HuH-7 (cell line): Measurements from ENCODE around the gene KCP.
"Not testable (repeated sequence)": the region's sequence is repeated elsewhere in the genome, so short reads cannot be mapped to it uniquely, and the experiment has no call there.

Source experiments
- DNase-seq: peaks from one replicate; pipeline ENCODE4 v3.0.0; 2011; ENCODE audit warnings: low spot score

KCP gene

GRCh38 chr7:128910569-128910945 lies at the start of gene KCP:
KCP (minus strand) TSS chr7:128910709; CDS start chr7:128910676, 33 bp downstream.
- no peak for DNase-seq

GRCh38 chr7:128959296-128959695 lies 48.8 kb upstream of the KCP start:
- DNase-seq, result no peak

- no peak for DNase-seq
Measured at GRCh38 chr7:128955981-128956380, 45.5 kb upstream of the KCP start.

GRCh38 chr7:128954830-128955802 lies 44.6 kb upstream of the KCP start:
- no peak for DNase-seq

- no peak for DNase-seq
Measured at GRCh38 chr7:128954150-128954549, 43.6 kb upstream of the KCP start.

GRCh38 chr7:128951296-128951695 lies 40.8 kb upstream of the KCP start:
- DNase-seq, result no peak

- DNase-seq, result no peak
Measured at GRCh38 chr7:128948976-128949760, 38.7 kb upstream of the KCP start.

- DNase-seq, result no peak
Measured at GRCh38 chr7:128948312-128948973, 37.9 kb upstream of the KCP start.

- DNase-seq, result no peak
Measured at GRCh38 chr7:128947854-128948253, 37.3 kb upstream of the KCP start.

- no peak for DNase-seq
Measured at GRCh38 chr7:128946936-128947830, 36.7 kb upstream of the KCP start.

GRCh38 chr7:128945668-128946366 lies 35.3 kb upstream of the KCP start:
- no peak for DNase-seq

- no peak for DNase-seq
Measured at GRCh38 chr7:128944487-128945236, 34.2 kb upstream of the KCP start.

- DNase-seq, result not testable (repeated sequence)
Measured at GRCh38 chr7:128943251-128943650, 32.7 kb upstream of the KCP start.

GRCh38 chr7:128941946-128942526 lies 31.5 kb upstream of the KCP start:
- DNase-seq, result no peak

GRCh38 chr7:128941323-128941890 lies 30.9 kb upstream of the KCP start:
- no peak for DNase-seq

- no peak for DNase-seq
Measured at GRCh38 chr7:128940494-128941322, 30.2 kb upstream of the KCP start.

GRCh38 chr7:128939861-128940410 lies 29.4 kb upstream of the KCP start:
- DNase-seq, result no peak
